Spleen (tissue), 7 donors: Measurements from ENCODE around the gene REC114.
"Not testable (repeated sequence)": the region's sequence is repeated elsewhere in the genome, so short reads cannot be mapped to it uniquely, and the experiment has no call there.

ENCODE experiments used
- CTCF ChIP-seq, 11 experiments: fragments of 200-600 bp in 7 of 11; fragments of 450-650 bp in 4 of 11; sonication (generic) in 4 of 11; IDR thresholded peaks in 8 of 11; conservative IDR thresholded peaks in 3 of 11; 1 replicate in 7 of 11; 2 replicates in 4 of 11; pipeline versions ENCODE4 v1.4.0 to v1.8.0; 2016 to 2021; ENCODE audit warnings: antibody characterized with exemption in 11 of 11, inconsistent platforms in 4 of 11, mild to moderate bottlenecking in 1 of 11
- POLR2A ChIP-seq, 3 donors: fragments of 450-650 bp; IDR thresholded peaks; one replicate each; pipeline ENCODE4 v1.5.1; 2017; ENCODE audit warnings: antibody characterized with exemption in 3 of 3, mild to moderate bottlenecking in 1 of 3
- donor health status: DM: no; HTN: no; CAD: no; lungs with moderate emphysema.
- donor health status: DM: no; HTN: no; CAD: no.
- donor health status: DM: no; HTN: no; CAD: no.

DNA sequence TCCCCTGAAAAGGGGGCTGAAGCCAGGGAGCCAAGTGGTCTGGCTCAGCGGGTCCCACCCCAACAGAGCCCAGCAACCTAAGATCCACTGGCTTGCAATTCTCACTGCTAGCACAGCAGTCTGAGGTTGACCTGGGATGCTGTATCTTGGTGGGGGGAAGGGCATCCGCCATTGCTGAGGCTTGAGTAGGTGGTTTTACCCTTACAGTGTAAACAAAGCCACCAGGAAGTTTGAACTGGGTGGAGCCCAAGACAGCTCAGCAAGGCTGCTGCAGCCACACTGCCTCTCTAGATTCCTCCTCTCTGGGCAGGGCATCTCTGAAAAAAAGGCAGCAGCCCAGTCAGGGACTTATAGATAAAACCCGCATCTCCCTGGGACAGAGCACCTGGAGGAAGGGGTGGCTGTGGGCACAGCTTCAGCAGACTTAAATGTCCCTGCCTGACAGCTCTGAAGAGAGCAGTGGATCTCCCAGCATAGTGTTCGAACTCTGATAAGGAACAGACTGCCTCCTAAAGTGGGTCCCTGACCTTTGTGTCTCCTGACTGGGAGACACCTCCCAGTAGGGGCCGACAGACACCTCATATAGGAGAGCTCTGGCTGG lies 5.3 kb downstream of the REC114 start:
- not testable (repeated sequence) for TF ChIP-seq CTCF (IDR thresholded peaks at IDR 0.05 in 8 of 11, conservative IDR thresholded peaks at IDR 0.05 in 3 of 11); POLR2A (IDR thresholded peaks at IDR 0.05)
